GM21515 (cell line): ENCODE measurements around the gene C3orf33.
"Not testable (repeated sequence)": the region's sequence is repeated elsewhere in the genome, so short reads cannot be mapped to it uniquely, and the experiment has no call there.

Source experiments
- ATAC-seq: cut with Tn5 transposase; IDR thresholded peaks from one replicate; pipeline ENCODE4 v1.9.1; 2021; ENCODE audit not compliant: unreplicated experiment

C3orf33 gene

GRCh38 chr3:155805802-155806618, at the start of gene C3orf33:
Gene C3orf33 (minus strand): TSS chr3:155806278. CDS start chr3:155806252, 26 bp downstream.
- ATAC-seq = peak; percentile 98

GRCh38 chr3:155854141-155854940, 48.3 kb upstream of the C3orf33 start, which contains the start of gene SLC33A1:
Gene SLC33A1 (minus strand): TSS chr3:155854427. CDS start chr3:155853997, 430 bp downstream.
- peak; percentile 93 for ATAC-seq

- peak; percentile 12 for ATAC-seq
Observed at GRCh38 chr3:155853214-155854140, 47.4 kb upstream of the C3orf33 start.

- ATAC-seq = no peak
Observed at GRCh38 chr3:155852341-155852740, 46.3 kb upstream of the C3orf33 start.

GRCh38 chr3:155849404-155849803, 43.3 kb upstream of the C3orf33 start:
- not testable (repeated sequence) for ATAC-seq

GRCh38 chr3:155847993-155848392, 41.9 kb upstream of the C3orf33 start:
- ATAC-seq = no peak

GRCh38 chr3:155846119-155846518, 40.0 kb upstream of the C3orf33 start:
- no peak for ATAC-seq

- ATAC-seq = no peak
Observed at GRCh38 chr3:155843569-155843968, 37.5 kb upstream of the C3orf33 start.

GRCh38 chr3:155835341-155836071, 29.4 kb upstream of the C3orf33 start:
- no peak for ATAC-seq

- ATAC-seq = not testable (repeated sequence)
Observed at GRCh38 chr3:155828490-155829098, 22.5 kb upstream of the C3orf33 start.

GRCh38 chr3:155815030-155815545, 9.0 kb upstream of the C3orf33 start:
- no peak for ATAC-seq

GRCh38 chr3:155813224-155813623, 7.1 kb upstream of the C3orf33 start:
- not testable (repeated sequence) for ATAC-seq

GRCh38 chr3:155809181-155809580, 3.1 kb upstream of the C3orf33 start:
- ATAC-seq = no peak

GRCh38 chr3:155807823-155808222, 1.7 kb upstream of the C3orf33 start:
- ATAC-seq = no peak

- peak; percentile 4 for ATAC-seq
Observed at GRCh38 chr3:155805204-155805801, 775 bp downstream of the C3orf33 start.

GRCh38 chr3:155804323-155804722, 1.8 kb downstream of the C3orf33 start:
- ATAC-seq = no peak

- no peak for ATAC-seq
Observed at GRCh38 chr3:155792532-155792931, 13.5 kb downstream of the C3orf33 start.

- ATAC-seq = no peak
Observed at GRCh38 chr3:155791190-155791589, 14.9 kb downstream of the C3orf33 start.
